Measurements from ENCODE around the gene ZNF500.

- no peak for TF ChIP-seq CTCF (IDR thresholded peaks at IDR 0.05)
- TF ChIP-seq JUND (IDR thresholded peaks at IDR 0.05) = no peak
- no peak for TF ChIP-seq TAF1 (IDR thresholded peaks at IDR 0.05; ENCODE audit: borderline replicate concordance, low read depth, low read length)
- no peak for TF ChIP-seq EZH2phosphoT487 (IDR thresholded peaks at IDR 0.05; ENCODE audit: borderline replicate concordance, low read depth)
- no peak for TF ChIP-seq FOXJ3 (CRISPR knock-in tag; IDR thresholded peaks at IDR 0.05)
- TF ChIP-seq RCOR1 (IDR thresholded peaks at IDR 0.05; ENCODE audit: low read length) = no peak
- TF ChIP-seq ZBTB33 (IDR thresholded peaks at IDR 0.05; ENCODE audit: borderline replicate concordance, low read depth) = no peak
- TF ChIP-seq TEAD4 (IDR thresholded peaks at IDR 0.05; ENCODE audit: borderline replicate concordance, insufficient read depth) = no peak
- no peak for TF ChIP-seq MAX (IDR thresholded peaks at IDR 0.05; ENCODE audit: low read depth)
- no peak for TF ChIP-seq PBX3 (IDR thresholded peaks at IDR 0.05)
- no peak for TF ChIP-seq EP300 (IDR thresholded peaks at IDR 0.05; ENCODE audit: borderline replicate concordance in 1 of 2, low read depth in 1 of 2, low read length in 1 of 2)
- no peak for TF ChIP-seq SIN3A (IDR thresholded peaks at IDR 0.05; ENCODE audit: borderline replicate concordance, low read depth, low read length)
Measured at GRCh38 chr16:4790871-4791270, 23.9 kb upstream of the ZNF500 start.

Data from SK-N-SH (cell line).